NT2/D1 (cell line): ENCODE results near the gene CDC42EP1.

Experiments
- YY1 ChIP-seq: IDR thresholded peaks from 2 replicates; pipeline ENCODE4 v1.6.1; 2011; ENCODE audit not compliant: insufficient read length, insufficient read depth
- ZNF274 ChIP-seq: IDR thresholded peaks from 2 replicates; pipeline ENCODE4 v1.6.1; 2011; ENCODE audit warnings: mild to moderate bottlenecking, low read depth, low read length

- TF ChIP-seq ZNF274 (no peak), YY1 (no peak)
These were observed 9.0 kb downstream of the CDC42EP1 start for GRCh38 chr22:37569009-37569920.
